ENCODE data around the gene HMGA1.
"Not testable (repeated sequence)": the region's sequence is repeated elsewhere in the genome, so short reads cannot be mapped to it uniquely, and the experiment has no call there.

Gene HMGA1

GRCh38 chr6:34259529-34260069 lies 22.9 kb downstream of the HMGA1 start:
- FAIRE-seq, result no peak

GRCh38 chr6:34260576-34261267 lies 24.0 kb downstream of the HMGA1 start:
- FAIRE-seq (no peak), DNase-seq (ENCODE audit: low spot score) (no peak)

More at GRCh38 chr6:34259529-34260069, 22.9 kb downstream of the HMGA1 start:
- no peak for DNase-seq (ENCODE audit: low spot score)

- not testable (repeated sequence) for DNase-seq (ENCODE audit: low spot score); FAIRE-seq
Observed at GRCh38 chr6:34263484-34263883, 26.8 kb downstream of the HMGA1 start.

- DNase-seq (ENCODE audit: low spot score), result no peak
- FAIRE-seq, result no peak
Observed at GRCh38 chr6:34267746-34268145, 31.1 kb downstream of the HMGA1 start.

- FAIRE-seq; DNase-seq (ENCODE audit: low spot score): not testable (repeated sequence)
Observed at GRCh38 chr6:34269132-34269531, 32.5 kb downstream of the HMGA1 start.

GRCh38 chr6:34269658-34270341 lies 33.1 kb downstream of the HMGA1 start:
- not testable (repeated sequence) for FAIRE-seq; DNase-seq (ENCODE audit: low spot score)

- DNase-seq (ENCODE audit: low spot score) (no peak), FAIRE-seq (no peak)
Observed at GRCh38 chr6:34272013-34272926, 35.6 kb downstream of the HMGA1 start.

GRCh38 chr6:34273242-34273805 lies 36.7 kb downstream of the HMGA1 start:
- DNase-seq (ENCODE audit: low spot score) (no peak), FAIRE-seq (no peak)

GRCh38 chr6:34274129-34274528 lies 37.5 kb downstream of the HMGA1 start:
- no peak for DNase-seq (ENCODE audit: low spot score)
- FAIRE-seq, result no peak

- FAIRE-seq, result no peak
- DNase-seq (ENCODE audit: low spot score), result no peak
Observed at GRCh38 chr6:34275128-34275804, 38.6 kb downstream of the HMGA1 start.

GRCh38 chr6:34276191-34276590 lies 39.5 kb downstream of the HMGA1 start:
- FAIRE-seq, result no peak

GRCh38 chr6:34276881-34277762 lies 40.4 kb downstream of the HMGA1 start:
- FAIRE-seq (no peak), DNase-seq (ENCODE audit: low spot score) (no peak)

More at GRCh38 chr6:34276191-34276590, 39.5 kb downstream of the HMGA1 start:
- no peak for DNase-seq (ENCODE audit: low spot score)

- no peak for DNase-seq (ENCODE audit: low spot score)
- FAIRE-seq, result no peak
Observed at GRCh38 chr6:34277763-34278112, 41.1 kb downstream of the HMGA1 start.

- FAIRE-seq, result no peak
- no peak for DNase-seq (ENCODE audit: low spot score)
Observed at GRCh38 chr6:34278833-34279232, 42.2 kb downstream of the HMGA1 start.

GRCh38 chr6:34280216-34280615 lies 43.5 kb downstream of the HMGA1 start:
- DNase-seq (ENCODE audit: low spot score) (no peak), FAIRE-seq (no peak)

GRCh38 chr6:34281702-34282334 lies 45.1 kb downstream of the HMGA1 start:
- FAIRE-seq, result no peak

GRCh38 chr6:34284563-34285447 lies 48.1 kb downstream of the HMGA1 start:
- DNase-seq (ENCODE audit: low spot score) (no peak), FAIRE-seq (no peak)

More at GRCh38 chr6:34281702-34282334, 45.1 kb downstream of the HMGA1 start:
- DNase-seq (ENCODE audit: low spot score), result no peak
